ENCODE data around the gene VAPB.

Gene VAPB

DNA sequence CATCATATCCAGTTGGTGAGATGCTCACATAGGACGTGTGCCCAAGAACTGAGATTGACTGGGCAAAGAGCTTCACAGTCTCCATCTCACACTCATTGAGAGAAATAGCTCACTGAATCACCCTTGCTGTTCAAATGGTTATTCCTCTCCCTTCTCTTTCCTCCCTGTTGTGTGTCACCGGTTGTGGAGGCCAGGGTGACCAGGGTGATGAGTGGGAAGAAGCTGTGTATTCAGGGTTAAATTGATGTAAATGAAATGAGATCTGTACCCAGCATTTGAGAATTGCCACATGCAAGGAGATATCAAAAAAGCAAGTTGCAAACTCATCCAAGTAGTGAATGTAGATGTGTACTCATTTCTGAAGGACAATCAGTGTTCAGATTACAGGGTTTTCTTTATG lies 36.6 kb upstream of the VAPB start (continued):
- TF ChIP-seq, protein P1, sequence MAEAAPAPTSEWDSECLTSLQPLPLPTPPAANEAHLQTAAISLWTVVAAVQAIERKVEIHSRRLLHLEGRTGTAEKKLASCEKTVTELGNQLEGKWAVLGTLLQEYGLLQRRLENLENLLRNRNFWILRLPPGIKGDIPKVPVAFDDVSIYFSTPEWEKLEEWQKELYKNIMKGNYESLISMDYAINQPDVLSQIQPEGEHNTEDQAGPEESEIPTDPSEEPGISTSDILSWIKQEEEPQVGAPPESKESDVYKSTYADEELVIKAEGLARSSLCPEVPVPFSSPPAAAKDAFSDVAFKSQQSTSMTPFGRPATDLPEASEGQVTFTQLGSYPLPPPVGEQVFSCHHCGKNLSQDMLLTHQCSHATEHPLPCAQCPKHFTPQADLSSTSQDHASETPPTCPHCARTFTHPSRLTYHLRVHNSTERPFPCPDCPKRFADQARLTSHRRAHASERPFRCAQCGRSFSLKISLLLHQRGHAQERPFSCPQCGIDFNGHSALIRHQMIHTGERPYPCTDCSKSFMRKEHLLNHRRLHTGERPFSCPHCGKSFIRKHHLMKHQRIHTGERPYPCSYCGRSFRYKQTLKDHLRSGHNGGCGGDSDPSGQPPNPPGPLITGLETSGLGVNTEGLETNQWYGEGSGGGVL (tag by site-specific recombination; IDR thresholded peaks at IDR 0.05): no peak
- TF ChIP-seq ZFP3 (tag by site-specific recombination; IDR thresholded peaks at IDR 0.05; ENCODE audit: low read depth) (no peak), ZNF510 (tag by site-specific recombination; IDR thresholded peaks at IDR 0.05; ENCODE audit: insufficient replicate concordance) (no peak), ZBTB20 (tag by site-specific recombination; IDR thresholded peaks at IDR 0.05) (no peak), ZNF211 (tag by site-specific recombination; IDR thresholded peaks at IDR 0.05; ENCODE audit: low read depth) (no peak)
- TF ChIP-seq, protein P2, sequence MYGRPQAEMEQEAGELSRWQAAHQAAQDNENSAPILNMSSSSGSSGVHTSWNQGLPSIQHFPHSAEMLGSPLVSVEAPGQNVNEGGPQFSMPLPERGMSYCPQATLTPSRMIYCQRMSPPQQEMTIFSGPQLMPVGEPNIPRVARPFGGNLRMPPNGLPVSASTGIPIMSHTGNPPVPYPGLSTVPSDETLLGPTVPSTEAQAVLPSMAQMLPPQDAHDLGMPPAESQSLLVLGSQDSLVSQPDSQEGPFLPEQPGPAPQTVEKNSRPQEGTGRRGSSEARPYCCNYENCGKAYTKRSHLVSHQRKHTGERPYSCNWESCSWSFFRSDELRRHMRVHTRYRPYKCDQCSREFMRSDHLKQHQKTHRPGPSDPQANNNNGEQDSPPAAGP (tag by site-specific recombination; IDR thresholded peaks at IDR 0.05): no peak

DNA sequence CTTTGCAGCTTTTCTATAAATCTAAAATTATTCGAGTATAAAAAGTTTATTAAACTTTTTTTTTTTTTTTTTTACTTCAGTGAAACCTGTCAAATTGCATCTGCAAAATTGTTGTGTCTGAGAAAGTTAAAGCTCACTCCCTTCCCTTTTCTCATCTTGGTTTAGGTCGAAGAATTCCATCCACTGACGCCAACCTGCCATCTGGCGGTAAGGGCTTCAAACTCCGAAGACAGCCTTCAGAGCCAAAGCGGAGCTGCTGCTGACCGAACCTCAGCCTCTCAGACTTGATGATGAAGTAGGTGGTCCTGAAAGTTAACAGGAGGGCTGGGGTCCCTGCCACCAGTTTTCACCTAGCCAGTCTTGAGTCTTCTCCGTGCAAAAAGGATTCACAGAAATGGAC lies 29.6 kb upstream of the VAPB start:
- ChIA-PET CTCF (no interaction called here), POLR2A (no interaction called here)
- Histone ChIP-seq H3K4me3 (ENCODE audit: low read depth, low read length) (no peak overlapping the region), H3K27ac (ENCODE audit: extremely low read depth, low read depth, low read length) (no peak overlapping the region), H3K9me3 (ENCODE audit: control insufficient read depth, insufficient read depth, low read depth, low read length) (no peaks in the 10 kb centered on the region), H3K4me1 (ENCODE audit: control insufficient read depth, insufficient read depth, low read length) (peaks cover 5% of the 10 kb centered on the region; the same call in 1 of the 2 replicates), H3K36me3 (ENCODE audit: control insufficient read depth in 2 of 2, insufficient read depth in 1 of 2, low read length in 2 of 2) (peaks cover 0 to 40% of the 10 kb centered on the region in 2 experiments; a peak in 1 of 3 replicates)
- no peak for TF ChIP-seq ZNF792 (tag by site-specific recombination; IDR thresholded peaks at IDR 0.05)

DNA sequence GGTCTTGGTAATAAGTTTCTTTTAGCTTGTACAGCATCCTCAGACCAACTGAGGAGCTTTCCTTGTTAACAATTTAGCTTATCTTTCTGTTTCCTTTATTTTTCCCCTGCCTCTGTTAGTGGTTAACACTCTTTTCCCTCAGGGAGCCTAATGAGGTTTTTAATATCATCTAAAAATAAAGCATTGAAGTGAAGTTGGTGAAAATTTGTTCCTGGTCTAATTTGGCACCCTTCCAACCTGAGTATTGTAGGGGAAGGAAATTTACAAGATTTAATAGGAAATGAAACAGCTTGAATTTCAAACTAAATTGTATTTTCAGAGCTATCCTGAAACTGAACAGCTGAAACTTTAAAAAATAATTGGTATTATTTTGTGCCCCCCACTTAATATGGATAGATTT lies 28.1 kb upstream of the VAPB start:
- Histone ChIP-seq H3K9me3 (ENCODE audit: control insufficient read depth, insufficient read depth, low read depth, low read length) (no peaks in the 10 kb centered on the region), H3K4me1 (ENCODE audit: control insufficient read depth, insufficient read depth, low read length) (peaks cover 5% of the 10 kb centered on the region; the same call in 1 of the 2 replicates), H3K4me3 (ENCODE audit: low read depth, low read length) (no peak overlapping the region), H3K27ac (ENCODE audit: extremely low read depth, low read depth, low read length) (no peak overlapping the region), H3K36me3 (ENCODE audit: control insufficient read depth in 2 of 2, insufficient read depth in 1 of 2, low read length in 2 of 2) (peaks cover 0 to 31% of the 10 kb centered on the region in 2 experiments; a peak in 1 of 3 replicates)
- ChIA-PET CTCF (no interaction called here), POLR2A (interaction anchor here (1.7 kb wide), 1 partner anchor 28 kb away, joined by 5 read pairs; the partner anchor contains the start of gene VAPB)
- TF ChIP-seq, protein P3, sequence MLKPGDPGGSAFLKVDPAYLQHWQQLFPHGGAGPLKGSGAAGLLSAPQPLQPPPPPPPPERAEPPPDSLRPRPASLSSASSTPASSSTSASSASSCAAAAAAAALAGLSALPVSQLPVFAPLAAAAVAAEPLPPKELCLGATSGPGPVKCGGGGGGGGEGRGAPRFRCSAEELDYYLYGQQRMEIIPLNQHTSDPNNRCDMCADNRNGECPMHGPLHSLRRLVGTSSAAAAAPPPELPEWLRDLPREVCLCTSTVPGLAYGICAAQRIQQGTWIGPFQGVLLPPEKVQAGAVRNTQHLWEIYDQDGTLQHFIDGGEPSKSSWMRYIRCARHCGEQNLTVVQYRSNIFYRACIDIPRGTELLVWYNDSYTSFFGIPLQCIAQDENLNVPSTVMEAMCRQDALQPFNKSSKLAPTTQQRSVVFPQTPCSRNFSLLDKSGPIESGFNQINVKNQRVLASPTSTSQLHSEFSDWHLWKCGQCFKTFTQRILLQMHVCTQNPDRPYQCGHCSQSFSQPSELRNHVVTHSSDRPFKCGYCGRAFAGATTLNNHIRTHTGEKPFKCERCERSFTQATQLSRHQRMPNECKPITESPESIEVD (tag by site-specific recombination; IDR thresholded peaks at IDR 0.05): peak; percentile 19; the same call in 1 of the 2 replicates
- TF ChIP-seq GLI4 (tag by site-specific recombination; IDR thresholded peaks at IDR 0.05): no peak

DNA sequence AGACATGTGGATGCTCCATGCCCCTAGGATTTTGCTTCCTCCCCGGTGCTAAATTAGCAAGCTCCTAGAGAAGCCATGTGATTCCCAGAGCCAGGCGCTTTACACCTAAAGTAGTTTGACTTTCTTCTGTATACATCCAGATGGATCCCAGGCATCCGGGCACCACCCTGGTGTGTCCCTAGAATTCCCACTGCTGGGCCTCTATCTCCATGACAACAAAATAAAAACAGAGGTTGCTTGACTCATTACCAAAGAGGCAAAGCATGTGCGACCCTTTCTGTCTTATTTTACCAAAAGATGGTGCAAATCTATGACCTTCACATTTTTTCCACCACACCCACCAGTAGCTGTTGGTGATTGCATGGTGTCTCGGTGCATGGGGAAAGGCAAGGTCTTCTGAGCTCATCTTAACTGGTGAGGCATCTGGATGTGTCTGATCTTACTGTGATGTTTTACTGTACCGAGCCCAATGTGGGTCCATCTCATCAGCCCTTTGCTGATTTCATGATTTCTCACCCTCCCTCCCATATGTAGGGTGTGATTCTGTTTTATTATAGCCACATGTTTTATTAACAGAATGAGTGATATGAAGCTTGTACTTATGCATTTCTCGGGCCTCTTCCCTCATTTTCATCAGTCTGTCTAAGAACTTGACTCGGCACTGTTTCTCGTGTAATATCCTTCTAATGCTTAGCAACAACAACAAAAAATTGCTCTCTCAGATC lies 27.4 kb upstream of the VAPB start:
- CTCF ChIA-PET: interaction anchor here (0.7 to 0.8 kb wide), 2 partner anchors 121 to 128 kb away, joined by 3 read pairs; no protein-coding TSS in a partner anchor
- no peak for TF ChIP-seq TRIM28 (IDR thresholded peaks at IDR 0.05; ENCODE audit: borderline replicate concordance, low read length)
- TF ChIP-seq ZFP41 (tag by site-specific recombination; IDR thresholded peaks at IDR 0.05; ENCODE audit: borderline replicate concordance): no peak
- no peak for TF ChIP-seq REPIN1 (tag by site-specific recombination; IDR thresholded peaks at IDR 0.05; ENCODE audit: low read depth)
- TF ChIP-seq KLF10 (tag by site-specific recombination; IDR thresholded peaks at IDR 0.05): no peak
- no peak for TF ChIP-seq ZNF645 (tag by site-specific recombination; IDR thresholded peaks at IDR 0.05)
- TF ChIP-seq ZNF747 (tag by site-specific recombination; IDR thresholded peaks at IDR 0.05): no peak
- TF ChIP-seq ZNF24 (tag by site-specific recombination; IDR thresholded peaks at IDR 0.05): no peak
- no peak for TF ChIP-seq ZNF639 (tag by site-specific recombination; IDR thresholded peaks at IDR 0.05)
- TF ChIP-seq, protein P4, sequence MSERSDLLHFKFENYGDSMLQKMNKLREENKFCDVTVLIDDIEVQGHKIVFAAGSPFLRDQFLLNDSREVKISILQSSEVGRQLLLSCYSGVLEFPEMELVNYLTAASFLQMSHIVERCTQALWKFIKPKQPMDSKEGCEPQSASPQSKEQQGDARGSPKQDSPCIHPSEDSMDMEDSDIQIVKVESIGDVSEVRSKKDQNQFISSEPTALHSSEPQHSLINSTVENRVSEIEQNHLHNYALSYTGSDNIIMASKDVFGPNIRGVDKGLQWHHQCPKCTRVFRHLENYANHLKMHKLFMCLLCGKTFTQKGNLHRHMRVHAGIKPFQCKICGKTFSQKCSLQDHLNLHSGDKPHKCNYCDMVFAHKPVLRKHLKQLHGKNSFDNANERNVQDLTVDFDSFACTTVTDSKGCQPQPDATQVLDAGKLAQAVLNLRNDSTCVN (tag by site-specific recombination; optimal IDR thresholded peaks at IDR 0.05): no peak

More for the DNA sequence above, 27.4 kb upstream of the VAPB start:
- POLR2A ChIA-PET: interaction anchor here (1.7 kb wide), 1 partner anchor 27 kb away, joined by 5 read pairs; the partner anchor contains the start of gene VAPB
- Histone ChIP-seq H3K4me1 (ENCODE audit: control insufficient read depth, insufficient read depth, low read length) (peaks cover 5% of the 10 kb centered on the region; the same call in 1 of the 2 replicates), H3K27ac (ENCODE audit: extremely low read depth, low read depth, low read length) (no peak overlapping the region), H3K36me3 (ENCODE audit: control insufficient read depth in 2 of 2, insufficient read depth in 1 of 2, low read length in 2 of 2) (peaks cover 0 to 26% of the 10 kb centered on the region in 2 experiments; a peak in 1 of 3 replicates), H3K4me3 (ENCODE audit: low read depth, low read length) (no peak overlapping the region), H3K9me3 (ENCODE audit: control insufficient read depth, insufficient read depth, low read depth, low read length) (no peaks in the 10 kb centered on the region)

All from HEK293 (cell line).